Neural progenitor cell (in vitro differentiated cells): Measurements from ENCODE around the gene FAM53B.

Experiments used
- EZH2phosphoT487 ChIP-seq: fragments of 200-600 bp; sonication (generic); IDR thresholded peaks from 2 replicates; pipeline ENCODE4 v1.6.1; 2017; ENCODE audit warnings: antibody characterized with exemption
- TF ChIP-seq, protein P1 (sequence below): fragments of 200-600 bp; sonication (generic); IDR thresholded peaks from 2 replicates; pipeline ENCODE4 v1.5.1; 2017; ENCODE audit warnings: antibody characterized with exemption, mild to moderate bottlenecking

GRCh38 chr10:124754227-124754626, 10.0 kb upstream of the FAM53B start:
- TF ChIP-seq, protein P1, sequence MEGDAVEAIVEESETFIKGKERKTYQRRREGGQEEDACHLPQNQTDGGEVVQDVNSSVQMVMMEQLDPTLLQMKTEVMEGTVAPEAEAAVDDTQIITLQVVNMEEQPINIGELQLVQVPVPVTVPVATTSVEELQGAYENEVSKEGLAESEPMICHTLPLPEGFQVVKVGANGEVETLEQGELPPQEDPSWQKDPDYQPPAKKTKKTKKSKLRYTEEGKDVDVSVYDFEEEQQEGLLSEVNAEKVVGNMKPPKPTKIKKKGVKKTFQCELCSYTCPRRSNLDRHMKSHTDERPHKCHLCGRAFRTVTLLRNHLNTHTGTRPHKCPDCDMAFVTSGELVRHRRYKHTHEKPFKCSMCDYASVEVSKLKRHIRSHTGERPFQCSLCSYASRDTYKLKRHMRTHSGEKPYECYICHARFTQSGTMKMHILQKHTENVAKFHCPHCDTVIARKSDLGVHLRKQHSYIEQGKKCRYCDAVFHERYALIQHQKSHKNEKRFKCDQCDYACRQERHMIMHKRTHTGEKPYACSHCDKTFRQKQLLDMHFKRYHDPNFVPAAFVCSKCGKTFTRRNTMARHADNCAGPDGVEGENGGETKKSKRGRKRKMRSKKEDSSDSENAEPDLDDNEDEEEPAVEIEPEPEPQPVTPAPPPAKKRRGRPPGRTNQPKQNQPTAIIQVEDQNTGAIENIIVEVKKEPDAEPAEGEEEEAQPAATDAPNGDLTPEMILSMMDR = no peak
- TF ChIP-seq EZH2phosphoT487 = no peak
